ENCODE results near the gene FOXI1. TPM values are rescaled to one million over a fixed set of nuclear protein-coding genes. Genes with fewer than 3 reads are reported as not detected.

FOXI1 gene
- total and polyA plus RNA-seq, 11 donors = not detected

- Histone ChIP-seq H3K36me3 (no peaks in the 10 kb centered on the region), H3K9me3 (peaks cover 0 to 13% (median 7%) of the 10 kb centered on the region in 12 donors), H3K4me1 (no peaks in the 10 kb centered on the region), H3K27me3 (peaks cover 0 to 9% (median 0%) of the 10 kb centered on the region in 9 donors), H3K4me3 (no peak overlapping the region), H3K27ac (no peak overlapping the region)
- WGBS, 4 donors = 76 to 86% (median 81%) methylated on average over 7 of the region's 7 CpGs
- TF ChIP-seq CTCF (IDR thresholded peaks at IDR 0.05) (no peak), POLR2A (IDR thresholded peaks at IDR 0.05) (no peak)
- intact Hi-C loops (cut with DNase I) = no loop called here
- DNase-seq = no peak
- ATAC-seq = no peak
These were observed 15.6 kb downstream of the FOXI1 start for GRCh38 chr5:170121321-170121720.

GRCh38 chr5:170126061-170126460 lies 20.4 kb downstream of the FOXI1 start:
- intact Hi-C loops (cut with DNase I) = no loop called here
- TF ChIP-seq POLR2A (IDR thresholded peaks at IDR 0.05) (no peak), CTCF (IDR thresholded peaks at IDR 0.05) (no peak)
- 65 to 75% (median 70%) methylated on average over 1 of the region's 1 CpG for WGBS, 4 donors

GRCh38 chr5:170126626-170127025 lies 20.9 kb downstream of the FOXI1 start:
- TF ChIP-seq POLR2A (IDR thresholded peaks at IDR 0.05) (no peak), CTCF (IDR thresholded peaks at IDR 0.05) (no peak)
- H3K4me3 ChIP-seq = no peak overlapping the region
- H3K9me3 ChIP-seq = peaks cover 0 to 30% (median 14%) of the 10 kb centered on the region in 12 donors
- intact Hi-C loops (cut with DNase I) = no loop called here
- WGBS, 4 donors = 69 to 82% (median 75%) methylated on average over 1 of the region's 1 CpG
- peaks cover 0 to 3% (median 0%) of the 10 kb centered on the region in 9 donors for H3K27me3 ChIP-seq
- ATAC-seq (no peak), DNase-seq (no peak)
- H3K27ac ChIP-seq = no peak overlapping the region
- no peaks in the 10 kb centered on the region for H3K4me1 ChIP-seq
- H3K36me3 ChIP-seq = no peaks in the 10 kb centered on the region

More at GRCh38 chr5:170126061-170126460, 20.4 kb downstream of the FOXI1 start:
- no peak for ATAC-seq
- Histone ChIP-seq H3K27ac (no peak overlapping the region), H3K9me3 (peaks cover 0 to 30% (median 14%) of the 10 kb centered on the region in 12 donors), H3K4me3 (no peak overlapping the region), H3K27me3 (peaks cover 0 to 8% (median 0%) of the 10 kb centered on the region in 9 donors), H3K4me1 (no peaks in the 10 kb centered on the region), H3K36me3 (no peaks in the 10 kb centered on the region)
- no peak for DNase-seq

GRCh38 chr5:170131235-170131634 lies 25.5 kb downstream of the FOXI1 start:
- intact Hi-C loops (cut with DNase I) = no loop called here
- no peak for TF ChIP-seq POLR2A (IDR thresholded peaks at IDR 0.05)
- TF ChIP-seq CTCF (IDR thresholded peaks at IDR 0.05) = no peak
- 83 to 88% (median 84%) methylated on average over 3 of the region's 3 CpGs for WGBS, 4 donors
- peaks cover 0 to 3% (median 0%) of the 10 kb centered on the region in 9 donors for H3K27me3 ChIP-seq
- ATAC-seq (no peak), DNase-seq (no peak)
- no peaks in the 10 kb centered on the region for H3K36me3 ChIP-seq
- H3K9me3 ChIP-seq = peaks cover 0 to 20% (median 8%) of the 10 kb centered on the region in 12 donors
- peaks cover 0 to 2% (median 0%) of the 10 kb centered on the region in 12 donors for H3K4me1 ChIP-seq
- H3K4me3 ChIP-seq = no peak overlapping the region
- no peak overlapping the region for H3K27ac ChIP-seq

Data from heart left ventricle (tissue), 16 donors.